Stimulated activated CD8-positive, alpha-beta memory T cell treated with anti-CD3 and anti-CD28 coated beads, Interleukin-7, amount 100 ng/mL, for 1 hour (primary cell): Measurements from ENCODE around the gene FAM117A.
"Not testable (repeated sequence)": the region's sequence is repeated elsewhere in the genome, so short reads cannot be mapped to it uniquely, and the experiment has no call there.

ENCODE experiments used
- DNase-seq, 2 donors: peaks; one replicate each; pipeline ENCODE4 v3.0.0-alpha.2; 2020; ENCODE audit warnings: low read depth in 2 of 2

The FAM117A gene

DNA sequence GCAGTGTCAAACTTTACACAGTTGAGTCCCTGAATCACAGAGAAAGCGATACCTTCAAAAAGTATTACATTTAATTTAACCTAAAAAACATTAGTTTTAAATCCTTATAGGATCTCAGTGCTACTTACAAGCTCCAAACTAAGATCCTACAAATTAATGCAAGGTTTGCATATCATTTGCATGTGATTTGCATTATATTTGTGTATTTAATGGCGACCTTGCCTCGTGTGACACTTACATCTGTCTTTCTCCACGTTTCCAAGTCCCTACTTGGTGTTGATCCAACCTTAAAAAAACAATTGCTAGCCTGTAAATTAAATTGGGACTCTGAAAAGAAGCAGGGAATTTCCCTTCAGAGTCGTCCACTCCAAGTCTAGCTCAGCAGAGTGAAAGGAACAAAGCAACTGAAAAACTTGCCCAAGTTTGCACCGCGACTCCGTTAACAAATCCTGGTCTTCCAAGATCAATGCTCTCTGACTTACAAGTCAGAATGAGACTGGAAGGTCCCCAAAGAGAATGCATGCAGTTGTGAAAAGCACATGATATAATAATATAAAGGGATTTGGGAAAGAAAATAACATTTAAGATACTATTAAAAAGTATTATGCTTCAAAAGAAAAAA lies 739 bp upstream of the FAM117A start:
- no peak for DNase-seq

DNA sequence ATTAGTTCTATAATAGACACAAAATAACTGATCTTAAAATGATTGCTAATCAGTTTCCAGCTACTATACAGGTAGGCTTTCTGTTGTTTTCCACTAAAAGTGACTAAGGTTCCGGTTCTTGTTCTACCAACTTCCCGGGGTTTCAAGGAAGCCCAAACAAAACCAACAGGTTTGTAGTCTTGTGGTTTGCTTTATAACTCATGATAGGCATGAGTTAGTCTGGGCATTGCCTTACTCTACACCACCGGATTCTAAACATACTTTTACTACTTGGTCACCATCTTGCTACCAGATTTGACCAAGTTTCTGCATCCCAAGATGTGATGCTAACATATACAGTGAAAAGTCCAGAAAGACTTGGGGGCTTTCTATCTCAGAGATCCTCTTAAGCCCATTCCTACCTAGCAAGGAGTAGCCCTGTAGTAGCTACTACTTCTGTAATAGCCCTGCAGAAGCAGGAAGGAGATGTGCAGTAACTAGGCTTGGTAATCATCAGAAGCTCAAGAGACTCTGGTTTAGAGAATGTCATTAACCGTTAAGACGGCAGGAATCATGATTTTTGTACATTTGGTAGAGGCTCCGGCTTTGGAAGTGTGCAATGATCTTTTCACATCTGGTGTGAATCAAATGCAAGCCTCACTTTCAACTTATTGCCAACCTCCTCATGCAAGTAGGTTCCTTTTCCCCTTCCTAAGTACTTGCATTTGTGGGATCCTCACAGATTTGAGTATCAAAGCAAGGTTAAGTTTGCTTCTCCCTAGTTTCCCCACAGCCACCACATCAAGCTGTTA lies 1.6 kb downstream of the FAM117A start:
- DNase-seq = no peak

DNA sequence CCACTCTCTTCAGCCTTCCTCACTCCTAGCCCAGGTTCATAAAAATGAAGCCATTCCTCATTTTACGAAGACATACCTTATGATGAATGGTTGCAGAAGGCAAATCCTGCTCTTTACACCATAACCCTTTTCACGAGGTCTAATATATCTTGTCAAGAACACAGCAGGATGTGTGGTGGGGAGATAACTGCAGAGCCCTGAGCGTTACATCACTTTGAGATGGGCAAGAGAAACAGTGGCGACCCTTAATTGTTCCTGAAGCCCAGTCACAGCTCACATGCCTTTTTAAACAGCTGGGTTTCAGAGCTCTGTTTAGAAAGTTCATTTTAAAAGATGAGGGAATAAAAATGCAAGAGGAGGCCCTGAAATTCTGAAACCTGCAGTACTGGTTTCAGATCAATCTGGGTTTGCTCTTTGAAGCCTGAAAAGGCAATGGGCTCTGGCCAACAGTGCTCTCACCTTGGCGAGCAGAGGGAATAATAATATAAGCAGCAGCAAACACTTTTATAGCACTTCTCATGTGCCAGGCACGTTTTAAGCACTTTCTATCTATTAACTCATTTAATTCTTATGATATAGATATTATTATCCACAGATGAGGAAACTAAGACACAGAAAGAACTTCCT lies 2.9 kb downstream of the FAM117A start:
- no peak for DNase-seq

DNA sequence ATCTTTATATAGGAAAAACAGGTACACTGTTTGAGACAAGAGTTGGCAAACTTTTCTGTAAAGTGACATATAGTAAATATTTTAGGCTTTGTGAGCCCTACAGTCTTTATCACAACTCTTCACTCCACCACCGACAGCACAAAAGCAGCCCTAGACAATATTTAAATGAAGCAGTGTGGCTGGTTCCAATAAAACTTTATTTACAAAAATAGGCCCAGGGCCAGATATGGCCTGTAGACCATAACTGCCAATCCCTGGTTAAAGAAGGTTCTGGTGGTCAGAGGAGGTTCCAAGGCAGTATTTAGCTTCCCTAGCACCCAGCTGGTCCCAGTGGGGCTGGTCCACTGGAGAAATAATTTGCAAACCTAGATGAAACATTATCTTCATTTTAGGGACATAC lies 3.6 kb downstream of the FAM117A start:
- no peak for DNase-seq

DNA sequence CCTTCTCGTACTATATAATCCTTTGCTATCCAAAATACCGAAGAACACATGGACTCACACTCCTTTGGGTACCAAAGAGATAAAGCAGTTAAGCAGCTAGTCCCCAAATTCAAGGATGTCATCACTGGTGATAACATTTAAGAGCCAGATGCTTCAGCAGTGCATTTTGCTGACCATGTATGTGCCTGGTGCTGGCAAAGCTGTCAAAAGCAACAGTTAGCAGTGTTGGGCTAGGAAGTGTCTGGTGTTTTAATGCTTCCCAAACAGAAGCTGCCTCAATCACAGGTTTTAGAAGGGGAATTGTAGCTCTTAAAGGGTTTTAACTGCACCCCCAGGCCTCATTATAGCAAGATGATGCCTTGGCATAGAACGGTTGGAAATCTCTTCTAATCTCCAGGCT lies 4.7 kb downstream of the FAM117A start:
- no peak for DNase-seq

DNA sequence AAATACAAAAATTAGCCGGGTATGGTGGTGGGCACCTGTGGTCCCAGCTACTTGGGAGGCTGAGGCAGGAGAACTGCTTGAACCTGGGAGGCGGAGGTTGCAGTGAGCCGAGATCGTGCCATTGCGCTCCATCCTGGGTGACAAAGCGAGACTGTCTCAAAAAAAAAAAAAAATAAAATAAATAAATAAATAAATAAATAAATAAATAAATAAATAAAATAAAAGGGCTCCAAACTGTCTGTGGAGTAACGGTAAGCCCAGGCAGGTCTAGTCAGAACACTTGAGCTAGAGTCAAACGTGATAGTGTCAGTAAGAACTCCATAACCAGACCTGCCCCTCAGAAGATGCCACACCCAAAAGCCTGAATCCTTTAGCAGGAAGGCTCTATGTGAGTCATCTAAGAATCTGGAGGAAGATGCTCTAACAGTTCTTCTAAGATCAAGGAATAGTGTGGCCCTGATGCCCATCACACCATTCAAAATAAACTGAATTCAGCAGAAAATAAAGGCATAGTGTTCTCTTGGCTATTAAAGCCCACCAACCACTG lies 5.4 kb downstream of the FAM117A start:
- not testable (repeated sequence) for DNase-seq

DNA sequence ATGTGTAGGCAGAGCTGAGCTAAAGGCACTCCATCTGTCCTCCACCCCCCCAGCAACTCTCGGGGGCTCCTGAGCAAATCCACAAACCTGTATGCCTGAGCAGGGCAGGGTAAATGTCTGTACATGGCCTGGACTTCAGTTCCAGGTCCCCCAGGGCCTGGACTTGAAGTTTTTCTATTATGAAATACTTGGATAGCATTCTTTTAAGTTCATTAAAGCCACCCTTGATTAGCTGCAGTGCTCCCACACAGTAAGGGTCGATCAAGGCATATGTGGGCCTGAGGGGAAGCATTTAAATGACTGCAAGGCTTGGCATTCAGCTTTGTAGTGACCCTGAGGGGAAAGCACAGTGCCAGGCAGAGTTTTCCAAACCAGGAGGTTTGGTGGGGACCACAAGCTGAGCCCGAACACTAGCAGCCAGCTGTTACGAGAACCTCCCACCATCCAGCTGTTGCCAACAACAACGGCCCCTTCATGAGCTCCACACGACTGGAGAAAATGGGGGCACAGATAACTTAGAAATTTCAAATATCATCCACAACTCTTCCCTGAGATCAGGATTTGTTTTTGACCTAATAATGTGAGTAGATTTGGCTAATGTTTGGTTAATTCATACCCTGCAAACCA lies 6.7 kb downstream of the FAM117A start:
- DNase-seq = no peak

DNA sequence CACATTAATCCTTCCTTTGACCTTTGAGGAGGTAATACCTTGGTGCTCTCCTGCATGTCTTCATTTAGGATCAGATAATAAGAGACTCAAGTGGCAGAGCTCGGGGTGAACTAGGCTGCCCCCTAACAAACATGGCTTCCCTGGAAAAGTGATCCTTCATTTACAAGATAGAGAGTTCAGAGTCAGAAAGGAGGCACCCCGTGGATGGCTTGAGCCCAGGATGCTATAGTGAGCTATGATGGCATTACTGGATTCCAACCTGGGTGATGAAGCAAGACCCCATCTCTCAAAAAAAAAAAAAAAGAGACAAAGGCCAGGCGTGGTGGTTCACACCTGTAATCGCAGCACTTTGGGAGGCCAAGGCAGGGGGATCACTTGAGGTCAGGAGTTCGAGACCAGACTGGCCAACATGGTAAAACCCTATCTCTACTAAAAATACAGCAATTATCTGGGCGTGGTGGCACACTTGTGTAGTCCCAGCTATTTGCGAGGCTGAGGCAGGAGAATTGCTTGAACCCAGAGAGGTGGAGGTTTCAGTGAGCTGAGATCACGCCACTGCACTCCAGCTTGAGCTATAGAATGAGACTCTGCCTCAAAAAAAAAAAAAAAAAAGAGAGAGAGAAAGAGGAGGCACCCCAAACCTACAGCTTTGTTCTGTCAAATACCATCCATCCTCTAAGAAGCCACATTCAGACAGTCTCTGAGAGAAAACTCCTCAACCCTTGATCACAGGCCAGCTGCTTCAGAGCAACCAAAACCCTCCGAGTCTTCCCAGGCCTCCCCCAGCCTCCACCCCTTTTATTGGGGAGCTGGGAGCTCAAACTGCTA lies 7.4 kb downstream of the FAM117A start:
- no peak for DNase-seq

DNA sequence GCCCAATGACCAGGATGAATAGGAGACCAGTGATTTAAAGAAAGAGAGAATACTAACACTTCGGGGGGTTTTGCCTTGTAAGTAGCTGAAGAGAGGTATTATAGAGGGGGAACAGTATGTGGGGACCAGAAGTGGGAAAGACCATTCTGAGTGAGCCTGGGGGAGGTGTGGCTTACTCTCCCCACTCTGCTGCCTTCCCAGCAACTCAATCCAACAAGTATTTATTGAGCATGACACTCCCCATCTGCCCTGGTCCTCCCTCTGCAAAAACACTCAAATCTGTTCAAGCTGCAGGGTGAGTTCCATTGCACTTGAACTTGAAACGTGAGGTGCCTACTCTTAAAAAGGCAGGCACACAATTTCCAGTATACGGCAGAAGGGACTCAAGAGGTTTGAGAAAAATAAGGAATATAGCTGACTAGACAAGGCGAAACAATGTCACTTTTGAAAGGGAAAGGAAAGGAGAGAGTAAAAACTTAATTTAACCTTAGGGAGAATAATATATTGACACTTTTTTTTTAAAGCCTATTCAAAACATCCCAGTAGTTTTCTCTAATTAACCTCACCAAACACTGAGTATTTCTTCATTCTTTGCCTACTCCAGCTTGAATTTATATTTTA lies 8.2 kb downstream of the FAM117A start:
- DNase-seq = no peak

DNA sequence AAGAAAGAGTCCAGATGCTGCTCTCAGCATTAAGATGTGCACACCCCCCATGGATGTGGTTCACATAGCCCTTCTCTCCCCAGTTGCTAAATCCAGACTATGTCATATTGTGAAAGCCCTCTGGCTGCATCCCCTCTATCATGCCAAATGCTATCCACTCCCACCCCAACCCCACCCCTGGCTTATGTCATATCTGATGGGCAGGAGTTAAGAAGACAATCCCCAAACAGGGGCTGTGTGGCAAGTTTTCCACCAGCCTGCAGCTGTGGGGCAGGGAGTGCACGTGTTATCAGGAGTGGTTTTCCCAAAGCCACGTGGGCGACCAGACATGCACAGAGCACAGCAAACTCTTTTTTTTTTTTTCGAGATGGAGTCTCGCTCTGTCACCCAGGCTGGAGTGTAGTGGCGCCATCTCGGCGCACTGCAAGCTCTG lies 10.0 kb downstream of the FAM117A start:
- DNase-seq = no peak

DNA sequence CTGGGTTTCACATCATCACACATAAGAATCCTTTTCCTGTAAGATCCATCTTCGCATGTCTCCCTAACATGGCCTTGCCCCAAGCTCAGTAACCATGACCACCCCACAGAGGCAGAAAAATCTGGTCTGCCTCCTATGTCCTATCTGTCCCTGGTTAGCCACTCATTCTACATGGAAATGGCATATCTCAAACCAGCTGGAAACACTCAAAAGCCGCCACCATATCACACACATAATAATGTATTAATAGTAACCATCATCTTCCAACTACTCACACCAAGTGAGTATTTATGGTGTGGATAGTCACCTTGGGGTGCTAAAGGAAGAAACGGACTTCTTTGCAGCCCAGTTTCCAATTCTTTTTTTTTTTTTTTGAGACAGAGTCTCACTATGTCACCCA lies 11.4 kb downstream of the FAM117A start:
- DNase-seq = no peak

DNA sequence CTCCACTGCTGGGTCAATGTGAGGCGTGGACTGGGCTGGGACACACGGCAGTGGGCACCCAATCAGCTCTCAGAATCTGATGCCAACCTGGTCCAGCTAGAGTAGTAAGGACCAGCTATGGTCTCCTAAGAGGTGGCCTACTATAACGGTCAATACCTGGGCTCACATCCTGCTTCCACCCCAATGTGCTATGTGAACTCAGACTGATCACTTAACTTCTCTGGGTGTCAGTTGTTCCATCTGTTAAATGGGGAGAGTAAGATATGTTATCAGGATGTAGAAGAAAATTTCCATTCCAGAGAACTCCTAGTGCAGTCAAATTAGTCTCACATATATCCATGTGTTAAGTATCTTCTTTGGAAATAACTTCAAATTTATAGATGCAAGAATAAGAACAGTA lies 14.2 kb downstream of the FAM117A start:
- no peak for DNase-seq

DNA sequence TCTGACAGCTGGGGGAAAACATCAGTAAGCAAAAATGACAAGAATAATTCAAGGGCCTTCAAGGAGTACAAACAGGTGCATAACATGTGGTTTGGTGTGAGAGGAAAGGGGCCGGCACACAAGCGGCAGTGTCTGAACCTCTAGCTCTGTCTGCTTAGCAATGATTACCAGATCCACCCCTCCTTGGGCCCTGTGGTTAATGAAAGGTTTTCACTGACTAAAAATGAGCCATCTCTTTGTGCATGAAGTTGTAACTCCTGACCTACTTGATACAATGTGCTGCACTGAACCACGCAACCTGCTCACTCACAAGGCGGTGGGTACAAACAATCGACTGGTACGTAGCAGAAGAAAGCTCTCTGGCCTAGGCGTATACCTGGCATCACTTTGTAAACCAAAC lies 15.1 kb downstream of the FAM117A start:
- DNase-seq = peak in 1 of 2 donors; percentile 18

DNA sequence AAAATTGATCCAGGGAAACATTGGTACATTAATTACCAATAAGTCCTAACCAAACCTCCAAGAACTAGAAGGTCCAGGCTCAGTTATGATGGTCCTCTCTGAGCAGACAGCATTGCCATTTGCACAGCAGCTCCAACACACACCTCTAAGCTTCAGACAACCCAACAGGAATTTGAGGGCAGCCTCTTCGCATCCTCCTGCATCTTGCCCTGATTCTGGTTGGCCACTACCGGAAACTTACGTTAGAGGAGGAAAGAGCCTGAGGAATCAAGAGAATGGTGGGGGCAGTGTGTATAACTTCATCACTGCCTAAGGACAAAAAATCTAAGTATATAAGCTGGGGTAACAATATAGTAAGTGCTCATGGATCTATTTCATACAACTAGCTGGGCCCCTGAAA lies 15.7 kb downstream of the FAM117A start:
- no peak for DNase-seq

DNA sequence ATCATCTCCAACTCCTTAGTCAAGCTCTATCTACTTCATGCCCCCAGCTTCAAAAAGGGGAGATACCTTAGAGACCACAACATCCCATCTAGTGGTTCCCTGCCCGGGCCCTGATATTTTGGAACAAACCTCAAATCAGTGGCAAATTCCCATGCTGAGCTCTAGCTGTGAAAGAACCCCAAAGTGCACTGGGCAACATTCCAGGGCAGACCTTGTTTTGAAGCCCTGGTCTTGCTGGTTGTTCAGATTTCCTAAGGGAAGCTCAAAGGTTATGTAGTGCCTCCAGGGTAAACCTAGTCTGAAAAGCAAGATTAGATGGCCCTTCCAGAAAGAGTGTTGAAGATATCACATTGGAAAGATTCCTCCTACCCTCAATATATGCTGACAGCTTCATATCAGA lies 16.3 kb downstream of the FAM117A start:
- no peak for DNase-seq

DNA sequence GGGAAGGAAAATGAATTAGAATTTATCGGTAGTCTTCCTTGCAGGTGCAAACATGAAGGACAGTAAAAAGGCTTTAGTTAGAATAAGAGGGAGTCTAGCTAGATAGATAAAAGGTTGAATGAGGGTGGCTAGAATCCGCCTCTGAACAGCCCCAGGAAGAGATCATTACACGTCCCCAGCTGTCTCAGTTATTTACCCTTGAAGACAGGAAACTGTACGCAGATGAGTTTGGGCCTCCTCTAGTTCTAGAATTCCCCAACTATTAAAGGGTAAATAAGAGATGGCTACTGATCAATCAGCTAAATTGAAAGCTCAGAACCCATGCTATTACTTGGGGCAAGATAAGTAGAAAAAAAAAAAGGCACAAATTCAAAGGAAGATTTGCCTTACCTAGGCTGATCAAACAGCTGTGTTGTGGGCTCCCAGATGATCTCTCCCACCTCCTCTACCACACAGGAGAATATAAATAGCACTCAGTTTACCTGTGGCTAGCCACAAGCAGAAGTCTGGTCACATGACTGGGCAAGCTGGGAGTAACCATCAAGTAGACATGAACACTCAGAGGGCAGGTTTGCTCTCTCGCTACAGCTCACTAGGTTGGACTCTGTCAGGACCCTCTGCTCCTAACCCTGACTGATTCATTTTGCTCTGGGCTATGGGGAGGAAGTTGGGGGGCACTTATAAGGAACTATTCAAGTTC lies 17.0 kb downstream of the FAM117A start:
- no peak for DNase-seq

DNA sequence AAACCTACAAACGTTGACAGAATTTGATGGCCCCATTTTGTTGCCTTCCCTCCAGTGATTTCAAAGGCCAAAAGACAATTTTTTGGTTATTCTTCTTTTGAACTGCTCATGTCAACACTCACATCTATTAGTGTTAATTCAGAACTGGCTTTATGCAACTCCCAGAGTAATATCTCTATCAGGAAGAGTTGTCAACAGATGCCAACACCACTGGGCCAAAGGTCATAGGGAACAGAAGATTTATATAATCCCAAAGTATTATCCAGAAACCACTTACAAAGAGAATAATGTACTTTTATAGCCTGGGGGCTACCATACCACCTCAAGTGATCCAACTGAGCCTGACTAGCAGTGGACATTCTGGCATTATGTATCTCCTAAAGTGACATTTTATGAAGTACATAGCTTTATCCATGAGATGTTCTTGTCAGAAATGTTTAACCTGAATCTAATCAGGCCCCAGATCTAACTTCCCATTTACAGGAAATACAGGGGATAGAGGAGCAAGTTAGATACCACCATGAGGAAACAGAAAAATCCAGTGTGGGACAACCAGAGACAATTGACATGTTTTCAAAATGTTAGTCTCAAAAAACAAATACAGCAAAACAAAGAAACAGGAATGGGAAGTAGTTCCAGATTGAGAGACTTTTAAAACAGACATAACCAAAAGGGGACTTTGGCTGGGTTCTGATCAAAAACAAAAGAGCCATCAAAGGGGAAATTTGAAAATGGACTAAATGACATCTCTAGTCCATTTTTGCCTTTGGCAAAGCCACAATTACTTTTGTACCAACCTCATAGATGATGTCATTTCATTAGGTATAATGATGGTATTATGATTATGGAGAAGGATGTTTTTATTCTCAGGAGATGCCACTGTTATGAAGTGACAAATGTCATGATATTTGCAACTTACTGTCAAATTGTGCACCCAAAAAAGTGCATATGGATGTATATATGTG lies 18.5 kb downstream of the FAM117A start:
- DNase-seq = no peak

DNA sequence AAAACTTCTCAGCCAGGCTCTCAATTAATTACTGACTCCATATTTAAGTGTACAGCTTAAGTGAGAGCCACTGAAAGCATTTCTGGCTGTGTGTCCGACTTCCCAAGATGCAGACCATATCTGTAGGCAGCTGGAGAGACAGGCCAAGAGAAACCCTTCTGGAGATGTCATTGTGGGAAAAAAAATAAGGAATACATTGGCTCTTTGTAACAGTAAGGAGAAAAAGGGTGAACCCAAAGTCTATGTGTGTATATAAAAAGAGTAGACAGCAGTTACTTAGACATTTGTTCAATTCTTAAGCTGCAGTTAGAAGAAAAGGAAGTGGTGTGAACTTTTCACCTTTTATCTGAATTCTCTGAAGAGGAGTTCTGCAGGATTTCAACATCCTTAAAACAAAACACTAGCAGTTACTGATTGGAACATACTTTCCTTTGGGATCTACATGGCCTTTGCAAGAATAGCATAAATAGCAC lies 21.7 kb downstream of the FAM117A start:
- no peak for DNase-seq

DNA sequence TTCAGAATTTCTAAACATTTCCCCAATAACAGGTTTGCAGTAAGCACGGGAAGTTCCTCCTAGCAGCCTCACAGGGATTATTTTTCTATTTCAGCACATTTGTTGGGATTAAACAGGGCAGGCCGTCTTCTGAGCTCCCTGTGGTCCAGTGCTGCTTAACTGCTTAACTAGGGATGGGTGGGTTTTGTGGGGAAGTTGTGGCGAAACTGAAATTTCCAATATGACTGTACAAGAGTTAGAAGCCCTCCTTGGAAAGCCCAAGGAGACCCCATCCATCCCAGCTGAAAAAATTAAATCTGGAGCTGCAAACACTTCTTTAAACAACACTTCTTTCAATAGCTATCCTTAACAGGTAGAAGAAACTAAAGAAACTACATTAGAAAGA lies 22.2 kb downstream of the FAM117A start:
- no peak for DNase-seq
